Measurements from ENCODE around the gene ENTPD8. TPM values are rescaled to one million over a fixed set of nuclear protein-coding genes. Genes with fewer than 3 reads are reported as not detected.
"Not testable (repeated sequence)": the region's sequence is repeated elsewhere in the genome, so short reads cannot be mapped to it uniquely, and the experiment has no call there.

ENTPD8 gene
- total RNA-seq, 2 experiments from 2014 or later = not detected

- H3K4me3 Mint-ChIP-seq; DNase-seq; H3K9me3 Mint-ChIP-seq; H3K27ac Mint-ChIP-seq; H3K36me3 Mint-ChIP-seq (ENCODE audit: low read depth); POLR2A ChIA-PET; CTCF ChIA-PET: not testable (repeated sequence)
- Mint-ChIP-seq H3K27me3 (peaks cover 15% of the 10 kb centered on the region), H3K4me1 (peaks cover 19% of the 10 kb centered on the region)
Measured at GRCh38 chr9:137466389-137467085, 25.4 kb upstream of the ENTPD8 start.

- POLR2A ChIA-PET = no interaction called here
- DNase-seq = no peak
- CTCF ChIA-PET = no interaction called here
- peaks cover 26% of the 10 kb centered on the region for H3K4me1 Mint-ChIP-seq
- no peaks in the 10 kb centered on the region for H3K36me3 Mint-ChIP-seq (ENCODE audit: low read depth)
- no peak overlapping the region for H3K27ac Mint-ChIP-seq
- H3K4me3 Mint-ChIP-seq = no peak overlapping the region
- H3K9me3 Mint-ChIP-seq = no peaks in the 10 kb centered on the region
- peaks cover 14% of the 10 kb centered on the region for H3K27me3 Mint-ChIP-seq
Measured at GRCh38 chr9:137465720-137466388, 24.7 kb upstream of the ENTPD8 start.

- Mint-ChIP-seq H3K36me3 (ENCODE audit: low read depth) (no peaks in the 10 kb centered on the region), H3K27me3 (peaks cover 10% of the 10 kb centered on the region), H3K4me3 (no peak overlapping the region), H3K27ac (no peak overlapping the region), H3K4me1 (peaks cover 25% of the 10 kb centered on the region), H3K9me3 (no peaks in the 10 kb centered on the region)
- CTCF ChIA-PET = no interaction called here
- POLR2A ChIA-PET = no interaction called here
- DNase-seq = no peak
Measured at GRCh38 chr9:137465000-137465719, 24.0 kb upstream of the ENTPD8 start.

GRCh38 chr9:137464291-137464999 lies 23.3 kb upstream of the ENTPD8 start:
- no peak for DNase-seq
- POLR2A ChIA-PET = no interaction called here
- CTCF ChIA-PET = no interaction called here
- Mint-ChIP-seq H3K36me3 (ENCODE audit: low read depth) (no peaks in the 10 kb centered on the region), H3K4me3 (no peak overlapping the region), H3K27me3 (peaks cover 7% of the 10 kb centered on the region), H3K4me1 (peaks cover 27% of the 10 kb centered on the region), H3K9me3 (no peaks in the 10 kb centered on the region), H3K27ac (no peak overlapping the region)

- CTCF ChIA-PET = no interaction called here
- Mint-ChIP-seq H3K36me3 (ENCODE audit: low read depth) (no peaks in the 10 kb centered on the region), H3K4me3 (no peak overlapping the region)
Measured at GRCh38 chr9:137463931-137464290, 22.8 kb upstream of the ENTPD8 start.

GRCh38 chr9:137462986-137463930 lies 22.1 kb upstream of the ENTPD8 start:
- ChIA-PET CTCF (interaction anchor here (1.2 kb wide), 1 partner anchor 161 kb away, joined by 3 read pairs; the partner anchor contains the start of gene NRARP), POLR2A (interaction anchor here (0.6 to 1.8 kb wide), 2 partner anchors 89 to 161 kb away, joined by 3 to 4 read pairs; partner anchors contain the start of genes MRPL41 and NRARP)
- H3K36me3 Mint-ChIP-seq (ENCODE audit: low read depth) = no peaks in the 10 kb centered on the region
- peaks cover 24% of the 10 kb centered on the region for H3K4me1 Mint-ChIP-seq
- H3K27me3 Mint-ChIP-seq = peaks cover under 1% of the 10 kb centered on the region
- H3K9me3 Mint-ChIP-seq = no peaks in the 10 kb centered on the region
- no peak overlapping the region for H3K4me3 Mint-ChIP-seq
- no peak for DNase-seq
- H3K27ac Mint-ChIP-seq = no peak overlapping the region

More at GRCh38 chr9:137463931-137464290, 22.8 kb upstream of the ENTPD8 start:
- Mint-ChIP-seq H3K27me3 (peaks cover 2% of the 10 kb centered on the region), H3K27ac (no peak overlapping the region), H3K9me3 (no peaks in the 10 kb centered on the region), H3K4me1 (peaks cover 24% of the 10 kb centered on the region)
- POLR2A ChIA-PET = no interaction called here
- DNase-seq = no peak

GRCh38 chr9:137462396-137462985 lies 21.3 kb upstream of the ENTPD8 start:
- no peak for DNase-seq
- ChIA-PET CTCF (interaction anchor here (0.7 to 1.2 kb wide), 2 partner anchors 40 to 160 kb away, joined by 3 to 5 read pairs; partner anchors contain the start of genes EXD3, NOXA1 and NRARP), POLR2A (interaction anchor here (0.6 to 1.8 kb wide), 4 partner anchors 90 to 222 kb away, joined by 3 to 4 read pairs (median 3); partner anchors contain the start of genes MRPL41, NELFB, NRARP and TUBB4B)
- H3K9me3 Mint-ChIP-seq = no peaks in the 10 kb centered on the region
- H3K4me3 Mint-ChIP-seq = peak overlapping the region; percentile 10
- peaks cover 25% of the 10 kb centered on the region for H3K4me1 Mint-ChIP-seq
- H3K36me3 Mint-ChIP-seq (ENCODE audit: low read depth) = no peaks in the 10 kb centered on the region
- no peaks in the 10 kb centered on the region for H3K27me3 Mint-ChIP-seq
- H3K27ac Mint-ChIP-seq = no peak overlapping the region

GRCh38 chr9:137461663-137462395 lies 20.7 kb upstream of the ENTPD8 start:
- peak overlapping the region; percentile 63 for H3K4me3 Mint-ChIP-seq
- POLR2A ChIA-PET = interaction anchor here (1.0 to 1.8 kb wide), 3 partner anchors 90 to 221 kb away, joined by 3 to 4 read pairs (median 3); partner anchors contain the start of genes MRPL41, NELFB and TUBB4B

GRCh38 chr9:137461316-137461662 lies 20.1 kb upstream of the ENTPD8 start:
- H3K4me1 Mint-ChIP-seq = peaks cover 30% of the 10 kb centered on the region
- ChIA-PET CTCF (no interaction called here), POLR2A (interaction anchor here (1.0 to 1.8 kb wide), 3 partner anchors 91 to 220 kb away, joined by 3 to 4 read pairs (median 3); partner anchors contain the start of genes MRPL41, NELFB and TUBB4B)
- no peaks in the 10 kb centered on the region for H3K27me3 Mint-ChIP-seq
- H3K27ac Mint-ChIP-seq = no peak overlapping the region
- no peaks in the 10 kb centered on the region for H3K9me3 Mint-ChIP-seq
- no peaks in the 10 kb centered on the region for H3K36me3 Mint-ChIP-seq (ENCODE audit: low read depth)
- no peak overlapping the region for H3K4me3 Mint-ChIP-seq
- no peak for DNase-seq

More at GRCh38 chr9:137461663-137462395, 20.7 kb upstream of the ENTPD8 start:
- DNase-seq = peak; percentile 87
- H3K36me3 Mint-ChIP-seq (ENCODE audit: low read depth) = no peaks in the 10 kb centered on the region
- H3K27me3 Mint-ChIP-seq = no peaks in the 10 kb centered on the region
- H3K4me1 Mint-ChIP-seq = peaks cover 26% of the 10 kb centered on the region
- H3K27ac Mint-ChIP-seq = peak overlapping the region; percentile 78
- H3K9me3 Mint-ChIP-seq = no peaks in the 10 kb centered on the region
- CTCF ChIA-PET = interaction anchor here (0.7 kb wide), 1 partner anchor 39 kb away, joined by 5 read pairs; the partner anchor contains the start of genes EXD3 and NOXA1

- peaks cover 32% of the 10 kb centered on the region for H3K4me1 Mint-ChIP-seq
- ChIA-PET POLR2A (interaction anchor here (1.6 kb wide), 1 partner anchor 205 kb away, joined by 3 read pairs; the partner anchor contains the start of gene NELFB), CTCF (no interaction called here)
- H3K27ac Mint-ChIP-seq = no peak overlapping the region
- H3K4me3 Mint-ChIP-seq = no peak overlapping the region
- H3K9me3 Mint-ChIP-seq = no peaks in the 10 kb centered on the region
- H3K27me3 Mint-ChIP-seq = no peaks in the 10 kb centered on the region
- no peak for DNase-seq
- H3K36me3 Mint-ChIP-seq (ENCODE audit: low read depth) = peaks cover 3% of the 10 kb centered on the region
Measured at GRCh38 chr9:137460363-137461315, 19.5 kb upstream of the ENTPD8 start.

Measured in activated CD4-positive, alpha-beta memory T cell treated with anti-CD3 and anti-CD28 coated beads, Interleukin-2, amount 10 ng/mL, durations not matched to agents 7 days and 5 days (primary cell).